Ascending aorta (tissue), 2 donors: Measurements from ENCODE around the gene PLCH1. TPM values are rescaled to one million over a fixed set of nuclear protein-coding genes. Genes with fewer than 3 reads are reported as not detected.

Source experiments
- DNase-seq, 2 donors: peaks; one replicate each; pipeline ENCODE4 v3.0.0-alpha.2; 2019; ENCODE audit warnings: low spot score in 2 of 2
- H3K27ac ChIP-seq, 2 donors: fragments of 200-600 bp; sonication (generic); one replicate each; pipeline ENCODE4 v1.5.1; 2016 to 2017; ENCODE audit warnings: mild to moderate bottlenecking in 1 of 2
- H3K27me3 ChIP-seq: fragments of 200-600 bp; sonication (generic); one replicate; pipeline ENCODE4 v1.5.1; 2017
- H3K36me3 ChIP-seq, 2 donors: fragments of 200-600 bp; sonication (generic); one replicate each; pipeline ENCODE4 v1.5.1; 2016
- H3K4me1 ChIP-seq, 2 donors: fragments of 200-600 bp; sonication (generic); one replicate each; pipeline ENCODE4 v1.5.1; 2016 to 2017; ENCODE audit warnings: mild to moderate bottlenecking in 1 of 2
- H3K4me3 ChIP-seq, 2 donors: fragments of 200-600 bp; sonication (generic); one replicate each; pipeline ENCODE4 v1.5.1; 2016 to 2017; ENCODE audit warnings: mild to moderate bottlenecking in 1 of 2
- H3K9me3 ChIP-seq, 2 donors: fragments of 200-600 bp; sonication (generic); one replicate each; pipeline ENCODE4 v1.5.1; 2016
- intact Hi-C: fragments of 100-400 bp; cut with DNase I; formaldehyde crosslinking; loops from one replicate; pipeline ENCODE4 v1.15.1; 2023
- total RNA-seq: library from RNA; depleted of rRNA; stranded (reverse); fragments of >200 nt; gene quantifications from one replicate; pipeline ENCODE4 v1.1.0, GENCODE V29; 2016
- TF ChIP-seq, protein P1 (sequence below), 3 experiments: fragments of 200-600 bp in 2 of 3; fragments of 450-650 bp in 1 of 3; sonication (generic) in 2 of 3; IDR thresholded peaks; one replicate each; pipeline ENCODE4 v1.5.1; 2016 to 2019; ENCODE audit warnings: antibody characterized with exemption in 3 of 3, mild to moderate bottlenecking in 1 of 3, moderate library complexity in 1 of 3

PLCH1 gene
- total RNA-seq, 1 donor from 2014 or later: not detected

DNA sequence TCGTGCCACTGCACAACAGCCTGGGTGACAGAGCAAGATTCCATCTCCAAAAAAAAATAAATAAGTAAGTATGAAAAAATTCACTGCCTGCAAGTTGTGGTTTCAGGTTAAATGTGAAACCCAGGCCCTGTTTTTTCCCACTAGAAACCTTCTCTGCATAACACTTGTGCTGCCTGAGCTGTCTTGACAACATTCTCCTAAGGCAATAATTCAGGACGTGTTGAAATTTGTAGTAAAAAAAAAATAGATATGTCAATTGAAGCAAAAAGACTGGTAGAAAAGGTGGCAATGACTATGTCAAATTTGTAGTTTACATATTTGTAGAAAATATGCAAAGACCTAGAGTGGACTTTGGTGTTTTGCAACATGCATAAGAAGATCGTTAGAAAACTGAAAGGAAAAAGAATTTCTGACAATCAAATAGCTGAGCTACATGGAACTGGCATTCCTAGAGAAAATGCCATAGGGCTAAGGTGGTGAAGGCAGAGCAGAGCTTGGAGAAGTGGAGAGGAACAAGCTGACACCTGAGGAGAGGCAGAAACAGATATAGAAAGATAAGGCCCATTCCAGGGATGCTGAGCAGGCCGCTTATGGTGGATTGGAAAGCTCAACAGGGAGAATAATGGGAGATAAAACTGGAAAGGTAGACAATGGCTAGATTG lies 150.2 kb downstream of the PLCH1 start:
- Histone ChIP-seq H3K27ac (no peak overlapping the region), H3K9me3 (no peaks in the 10 kb centered on the region), H3K4me1 (no peaks in the 10 kb centered on the region), H3K27me3 (no peaks in the 10 kb centered on the region), H3K4me3 (no peak overlapping the region), H3K36me3 (no peaks in the 10 kb centered on the region)
- TF ChIP-seq, protein P1, sequence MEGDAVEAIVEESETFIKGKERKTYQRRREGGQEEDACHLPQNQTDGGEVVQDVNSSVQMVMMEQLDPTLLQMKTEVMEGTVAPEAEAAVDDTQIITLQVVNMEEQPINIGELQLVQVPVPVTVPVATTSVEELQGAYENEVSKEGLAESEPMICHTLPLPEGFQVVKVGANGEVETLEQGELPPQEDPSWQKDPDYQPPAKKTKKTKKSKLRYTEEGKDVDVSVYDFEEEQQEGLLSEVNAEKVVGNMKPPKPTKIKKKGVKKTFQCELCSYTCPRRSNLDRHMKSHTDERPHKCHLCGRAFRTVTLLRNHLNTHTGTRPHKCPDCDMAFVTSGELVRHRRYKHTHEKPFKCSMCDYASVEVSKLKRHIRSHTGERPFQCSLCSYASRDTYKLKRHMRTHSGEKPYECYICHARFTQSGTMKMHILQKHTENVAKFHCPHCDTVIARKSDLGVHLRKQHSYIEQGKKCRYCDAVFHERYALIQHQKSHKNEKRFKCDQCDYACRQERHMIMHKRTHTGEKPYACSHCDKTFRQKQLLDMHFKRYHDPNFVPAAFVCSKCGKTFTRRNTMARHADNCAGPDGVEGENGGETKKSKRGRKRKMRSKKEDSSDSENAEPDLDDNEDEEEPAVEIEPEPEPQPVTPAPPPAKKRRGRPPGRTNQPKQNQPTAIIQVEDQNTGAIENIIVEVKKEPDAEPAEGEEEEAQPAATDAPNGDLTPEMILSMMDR (IDR thresholded peaks at IDR 0.05): no peak
- DNase-seq: no peak
- intact Hi-C loops: no loop called here

- Histone ChIP-seq H3K36me3 (no peaks in the 10 kb centered on the region), H3K27ac (no peak overlapping the region), H3K4me1 (no peaks in the 10 kb centered on the region), H3K9me3 (no peaks in the 10 kb centered on the region), H3K4me3 (no peak overlapping the region), H3K27me3 (no peaks in the 10 kb centered on the region)
- TF ChIP-seq, protein P1 (IDR thresholded peaks at IDR 0.05): no peak
- intact Hi-C loops: no loop called here
- no peak for DNase-seq
Measured at GRCh38 chr3:155587581-155587980, 157.3 kb downstream of the PLCH1 start.

GRCh38 chr3:155585384-155585783 lies 159.5 kb downstream of the PLCH1 start:
- no peaks in the 10 kb centered on the region for H3K9me3 ChIP-seq

GRCh38 chr3:155581579-155581978 lies 163.3 kb downstream of the PLCH1 start:
- intact Hi-C loops: no loop called here

More at GRCh38 chr3:155585384-155585783, 159.5 kb downstream of the PLCH1 start:
- TF ChIP-seq, protein P1 (IDR thresholded peaks at IDR 0.05): no peak
- Histone ChIP-seq H3K4me3 (no peak overlapping the region), H3K36me3 (no peaks in the 10 kb centered on the region), H3K4me1 (no peaks in the 10 kb centered on the region), H3K27ac (no peak overlapping the region), H3K27me3 (no peaks in the 10 kb centered on the region)
- no peak for DNase-seq
- intact Hi-C loops: no loop called here

GRCh38 chr3:155572085-155572484 lies 172.8 kb downstream of the PLCH1 start:
- intact Hi-C loops: no loop called here
- Histone ChIP-seq H3K27ac (no peak overlapping the region), H3K27me3 (no peaks in the 10 kb centered on the region), H3K9me3 (no peaks in the 10 kb centered on the region), H3K4me1 (no peaks in the 10 kb centered on the region), H3K36me3 (no peaks in the 10 kb centered on the region), H3K4me3 (no peak overlapping the region)
- TF ChIP-seq, protein P1 (IDR thresholded peaks at IDR 0.05): no peak
- no peak for DNase-seq

More at GRCh38 chr3:155581579-155581978, 163.3 kb downstream of the PLCH1 start:
- no peaks in the 10 kb centered on the region for H3K9me3 ChIP-seq
- DNase-seq: no peak
- TF ChIP-seq, protein P1 (IDR thresholded peaks at IDR 0.05): no peak
- no peak overlapping the region for H3K4me3 ChIP-seq
- no peaks in the 10 kb centered on the region for H3K27me3 ChIP-seq
- no peaks in the 10 kb centered on the region for H3K36me3 ChIP-seq
- H3K4me1 ChIP-seq: no peaks in the 10 kb centered on the region
- no peak overlapping the region for H3K27ac ChIP-seq
